ENCODE results near the gene MPPE1. TPM values are rescaled to one million over a fixed set of nuclear protein-coding genes. Genes with fewer than 3 reads are reported as not detected.

MPPE1 gene
- total RNA-seq, 1 donor from 2014 or later: 56.6 TPM

GRCh38 chr18:11859282-11859830 lies 48.8 kb downstream of the MPPE1 start:
- intact Hi-C loops (cut with micrococcal nuclease): no loop called here

GRCh38 chr18:11857177-11857887 lies 50.8 kb downstream of the MPPE1 start:
- intact Hi-C loops (cut with micrococcal nuclease): no loop called here

- intact Hi-C loops (cut with micrococcal nuclease): loop anchor here (5.0 kb wide), 1 partner anchor 122 kb away; no protein-coding TSS in a partner anchor
Measured at GRCh38 chr18:11854554-11854953, 53.6 kb downstream of the MPPE1 start.

- intact Hi-C loops (cut with micrococcal nuclease): loop anchor here (1.0 to 5.0 kb wide), 12 partner anchors 56 to 1939 kb away; partner anchors contain the start of genes AFG3L2, FAM210A, IMPA2 and MPPE1
Measured at GRCh38 chr18:11851806-11852337, 56.2 kb downstream of the MPPE1 start.

GRCh38 chr18:11851146-11851805 lies 56.8 kb downstream of the MPPE1 start, which contains the start of gene CHMP1B:
Gene CHMP1B (plus strand): TSS chr18:11851413. CDS start chr18:11851512, 99 bp downstream.
- intact Hi-C loops (cut with micrococcal nuclease): loop anchor here (1.0 to 5.0 kb wide), 12 partner anchors 57 to 1938 kb away; partner anchors contain the start of genes AFG3L2, FAM210A, IMPA2 and MPPE1

GRCh38 chr18:11850821-11851145 lies 57.3 kb downstream of the MPPE1 start:
- intact Hi-C loops (cut with micrococcal nuclease): loop anchor here (1.0 to 5.0 kb wide), 12 partner anchors 58 to 1938 kb away; partner anchors contain the start of genes AFG3L2, FAM210A, IMPA2 and MPPE1

GRCh38 chr18:11849841-11850634 lies 58.1 kb downstream of the MPPE1 start:
- intact Hi-C loops (cut with micrococcal nuclease): loop anchor here (2.0 to 5.0 kb wide), 5 partner anchors 118 to 1937 kb away; partner anchors contain the start of genes FAM210A and RNMT

- intact Hi-C loops (cut with micrococcal nuclease): no loop called here
Measured at GRCh38 chr18:11849279-11849678, 58.8 kb downstream of the MPPE1 start.

GRCh38 chr18:11847811-11848210 lies 60.3 kb downstream of the MPPE1 start:
- intact Hi-C loops (cut with micrococcal nuclease): no loop called here

- intact Hi-C loops (cut with micrococcal nuclease): no loop called here
Measured at GRCh38 chr18:11845654-11846053, 62.5 kb downstream of the MPPE1 start.

- intact Hi-C loops (cut with micrococcal nuclease): no loop called here
Measured at GRCh38 chr18:11844436-11844835, 63.7 kb downstream of the MPPE1 start.

GRCh38 chr18:11842562-11842961 lies 65.6 kb downstream of the MPPE1 start:
- intact Hi-C loops (cut with micrococcal nuclease): no loop called here

GRCh38 chr18:11840493-11840892 lies 67.6 kb downstream of the MPPE1 start:
- intact Hi-C loops (cut with micrococcal nuclease): no loop called here

- intact Hi-C loops (cut with micrococcal nuclease): no loop called here
Measured at GRCh38 chr18:11839556-11839955, 68.6 kb downstream of the MPPE1 start.

GRCh38 chr18:11834772-11835171 lies 73.3 kb downstream of the MPPE1 start:
- intact Hi-C loops (cut with micrococcal nuclease): no loop called here

Other genes with a start within 250 kb of the MPPE1 start
- 2.6 and 3.6 TPM in 2 replicates for gene GNAL, start 219.1 kb downstream of the MPPE1 start, total RNA-seq
- 24.9 and 25.2 TPM in 2 replicates for gene CHMP1B, start 56.9 kb downstream of the MPPE1 start, total RNA-seq
- 11.3 and 14.3 TPM in 2 replicates for gene IMPA2, start 73.2 kb upstream of the MPPE1 start, total RNA-seq
- gene ANKRD62, start 185.5 kb upstream of the MPPE1 start, total RNA-seq: not detected in 2 replicates